ENCODE measurements around the gene KCNQ2.
A peak's percentile ranks its signal among the peaks of the same experiment; 100 is the strongest.

DNA sequence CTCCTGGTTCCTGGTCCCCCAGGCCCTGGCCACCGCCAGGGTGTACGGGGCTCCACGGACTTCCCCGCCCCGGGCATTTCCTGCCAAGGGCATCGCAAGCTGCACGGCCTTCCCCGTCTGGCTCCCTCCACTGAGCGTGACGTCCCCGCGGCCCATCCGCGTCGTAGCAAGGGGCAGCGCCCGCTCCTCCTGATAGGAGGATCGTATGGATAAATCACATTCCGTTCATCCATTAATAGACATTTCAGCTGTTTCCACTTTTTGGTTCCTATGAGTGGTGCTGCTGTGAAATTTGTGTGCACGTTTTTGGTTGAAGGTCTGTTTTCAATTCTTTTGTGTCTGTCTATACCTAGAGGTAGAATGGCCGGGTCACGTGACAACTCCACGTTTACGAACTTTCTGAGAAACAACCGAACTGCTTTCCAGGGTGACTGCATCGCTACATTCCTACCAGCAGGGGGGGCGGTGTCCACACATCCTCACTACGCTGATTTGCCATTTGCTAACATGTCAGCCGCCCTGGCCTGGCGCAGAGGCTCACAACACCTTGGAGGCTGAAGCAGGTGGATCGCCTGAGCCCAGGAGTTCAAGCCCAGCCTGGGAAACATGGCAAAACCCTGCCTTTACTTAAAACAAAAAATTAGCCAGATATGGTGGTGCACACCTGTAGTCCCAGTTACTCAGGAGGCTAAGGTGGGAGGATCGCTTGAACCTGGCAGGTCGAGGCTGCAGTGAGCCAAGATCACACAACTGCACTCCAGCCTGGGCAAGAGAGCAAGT lies 37.7 kb downstream of the KCNQ2 start:
- TF ChIP-seq CTCF (conservative IDR thresholded peaks at IDR 0.05) (peak; percentile 98), EZH2 (IDR thresholded peaks at IDR 0.05; ENCODE audit: low read depth) (no peak)
